K562 (cell line): ENCODE measurements around the gene SCN7A. TPM values are rescaled to one million over a fixed set of nuclear protein-coding genes. Genes with fewer than 3 reads are reported as not detected.

ENCODE experiments used
- ARID1B ChIP-seq: fragments of 450-650 bp; IDR thresholded peaks from 2 replicates; pipeline ENCODE4 v1.6.1; 2016; ENCODE audit warnings: antibody characterized with exemption, mild to moderate bottlenecking, inconsistent platforms
- ATF1 ChIP-seq, 2 experiments: fragments of 450-650 bp in 1 of 2; IDR thresholded peaks; 2 replicates each; pipeline ENCODE4 v1.6.1; 2016; ENCODE audit warnings: missing compliant biosample characterization in 1 of 2, missing genetic modification characterization in 1 of 2
- CSDE1 ChIP-seq, 2 experiments: fragments of 450-650 bp; IDR thresholded peaks; 2 replicates each; pipeline ENCODE4 v1.6.1; 2016; ENCODE audit warnings: mild to moderate bottlenecking in 1 of 2
- CXXC5 ChIP-seq: fragments of 250-450 bp; sonication (Bioruptor Pico); IDR thresholded peaks from 2 replicates; pipeline ENCODE4 v1.8.0; 2022; ENCODE audit warnings: inconsistent platforms, mild to moderate bottlenecking, moderate library complexity
- GTF2B ChIP-seq: IDR thresholded peaks from 2 replicates; pipeline ENCODE4 v1.6.1; 2011; ENCODE audit not compliant: insufficient read length; ENCODE audit errors: extremely low read depth
- HLTF ChIP-seq: fragments of 450-650 bp; IDR thresholded peaks from 2 replicates; pipeline ENCODE4 v1.6.1; 2016
- JUN ChIP-seq, 2 experiments: sonication (generic) in 1 of 2; formaldehyde crosslinking in 1 of 2; IDR thresholded peaks; 2 replicates each; pipeline versions ENCODE4 v1.6.1 to v1.8.0; 2012 to 2022; ENCODE audit warnings: borderline replicate concordance in 2 of 2, mild to moderate bottlenecking in 2 of 2, improper control_type of control experiment in 1 of 2, low read depth in 1 of 2, low read length in 1 of 2, missing genetic modification reagents in 1 of 2
- MECOM ChIP-seq: fragments of 250-450 bp; sonication (Bioruptor Pico); IDR thresholded peaks from 2 replicates; pipeline ENCODE4 v1.8.0; 2022; ENCODE audit warnings: inconsistent platforms
- NBN ChIP-seq: fragments of 450-650 bp; IDR thresholded peaks from 2 replicates; pipeline ENCODE4 v1.6.1; 2016; ENCODE audit warnings: low read depth, mild to moderate bottlenecking
- ZBED1 ChIP-seq: IDR thresholded peaks from 2 replicates; pipeline ENCODE4 v1.6.1; 2014
- ZC3H11A ChIP-seq: IDR thresholded peaks from 2 replicates; pipeline ENCODE4 v1.6.1; 2012; ENCODE audit warnings: low read depth, low read length, improper control_type of control experiment
- ZNF133 ChIP-seq: fragments of 250-450 bp; sonication (Bioruptor Pico); IDR thresholded peaks from 2 replicates; pipeline ENCODE4 v1.4.0; 2020; ENCODE audit warnings: mild to moderate bottlenecking
- ZNF263 ChIP-seq: sonication (generic); formaldehyde crosslinking; IDR thresholded peaks from 2 replicates; pipeline ENCODE4 v1.8.0; 2022; ENCODE audit warnings: mild to moderate bottlenecking, missing genetic modification reagents, borderline replicate concordance
- ZNF280B ChIP-seq: fragments of 250-450 bp; sonication (Bioruptor Pico); IDR thresholded peaks from 2 replicates; pipeline ENCODE4 v1.5.1; 2021; ENCODE audit warnings: mild to moderate bottlenecking
- ZNF695 ChIP-seq: fragments of 450-650 bp; formaldehyde crosslinking; IDR thresholded peaks from 2 replicates; pipeline ENCODE4 v1.4.0; 2020; ENCODE audit warnings: mild to moderate bottlenecking, moderate library complexity
- ZNF79 ChIP-seq: fragments of 250-450 bp; sonication (Bioruptor Pico); IDR thresholded peaks from 2 replicates; pipeline ENCODE4 v1.4.0; 2020; ENCODE audit warnings: low read depth, mild to moderate bottlenecking, moderate library complexity
- polyA plus RNA-seq, 8 experiments: library from polyadenylated mRNA; depleted of rRNA in 4 of 8; stranded (reverse) in 5 of 8; unstranded in 3 of 8; fragments of >200 nt; fragmentation: Nextera tagmentation in 2 of 8; fragmentation: Illumina TruSeq in 1 of 8; extraction: Ambion mirVana in 2 of 8; extraction: Trizol in 1 of 8; gene quantifications; 2 replicates each; pipeline versions ENCODE4 v1.2.1 to v1.2.3, GENCODE V29; 2011 to 2014; ENCODE audit warnings: inconsistent platforms in 1 of 8, missing spikeins in 1 of 8
- total RNA-seq, 7 experiments: library from RNA; depleted of rRNA in 6 of 7; stranded (reverse); fragments of >200 nt in 6 of 7; fragmentation: Illumina TruSeq in 2 of 7; extraction: Trizol in 2 of 7; gene quantifications; 2 replicates each; pipeline versions ENCODE4 v1.2.1 to v1.2.3, GENCODE V29; 2011 to 2021; ENCODE audit warnings: low replicate concordance in 1 of 7
- TF ChIP-seq, protein P1 (sequence below), 2 experiments: fragments of 450-650 bp in 1 of 2; IDR thresholded peaks; 2 replicates each; pipeline ENCODE4 v1.6.1; 2011 to 2017; ENCODE audit warnings: low read depth in 2 of 2, antibody characterized with exemption in 1 of 2, borderline replicate concordance in 1 of 2, low read length in 1 of 2, mild to moderate bottlenecking in 1 of 2, mixed read lengths in 1 of 2; ENCODE audit not compliant: control insufficient read depth in 1 of 2
- TF ChIP-seq, protein P2 (sequence below): fragments of 250-450 bp; sonication (Bioruptor Pico); IDR thresholded peaks from 2 replicates; pipeline ENCODE4 v1.5.0; 2021; ENCODE audit warnings: mild to moderate bottlenecking, borderline replicate concordance

Gene SCN7A
- total and polyA plus RNA-seq, 9 of the 15 experiments (the other 6 are each of a cell fraction or from before 2014, with no cell fraction given) = under 0.01 to 0.05 (median 0.03) TPM; not detected in 3

DNA sequence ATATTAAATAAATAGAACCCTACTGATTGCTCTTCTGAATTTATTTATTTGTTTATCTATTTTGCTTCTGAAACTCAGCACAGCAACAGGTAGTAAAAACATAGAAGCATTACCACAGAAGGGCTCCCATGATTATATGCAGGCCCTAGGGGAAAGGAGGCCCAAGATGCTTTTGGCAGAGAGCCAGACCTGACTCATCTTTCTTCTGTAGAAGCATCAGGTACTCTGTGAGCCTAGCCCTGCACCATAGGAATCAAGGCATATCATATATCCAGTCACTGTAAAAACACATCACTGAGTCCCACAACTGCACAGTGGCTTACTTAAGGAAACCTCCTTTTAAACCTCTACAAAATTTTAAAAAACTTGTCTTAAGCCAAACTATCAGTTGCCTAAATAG, 120.1 kb downstream of the SCN7A start (continued):
- TF ChIP-seq ZC3H11A (no peak), MECOM (CRISPR knock-in tag) (peak; percentile 80), GTF2B (no peak), ZBED1 (no peak), ZNF79 (no peak), ARID1B (peak; percentile 34), CSDE1 (IDR thresholded peaks at IDR 0.05) (no peak), JUN (IDR thresholded peaks at IDR 0.05; ENCODE audit: borderline replicate concordance, low read depth, low read length) (peak; percentile 40; the same call in 1 of the 2 replicates), JUN (CRISPR knock-in tag; IDR thresholded peaks at IDR 0.05; ENCODE audit: borderline replicate concordance) (no peak), ZNF133 (CRISPR knock-in tag) (no peak), ZNF695 (CRISPR knock-in tag) (no peak), HLTF (no peak), NBN (0 out of 2 replicates have a peak, but pooled peaks have one; percentile 19), ZNF280B (CRISPR knock-in tag) (no peak), ZNF263 (CRISPR knock-in tag) (no peak), ATF1 (CRISPR knock-in tag; IDR thresholded peaks at IDR 0.05) (no peak), ATF1 (tag; IDR thresholded peaks at IDR 0.05) (no peak), CXXC5 (no peak)
- TF ChIP-seq, protein P1, sequence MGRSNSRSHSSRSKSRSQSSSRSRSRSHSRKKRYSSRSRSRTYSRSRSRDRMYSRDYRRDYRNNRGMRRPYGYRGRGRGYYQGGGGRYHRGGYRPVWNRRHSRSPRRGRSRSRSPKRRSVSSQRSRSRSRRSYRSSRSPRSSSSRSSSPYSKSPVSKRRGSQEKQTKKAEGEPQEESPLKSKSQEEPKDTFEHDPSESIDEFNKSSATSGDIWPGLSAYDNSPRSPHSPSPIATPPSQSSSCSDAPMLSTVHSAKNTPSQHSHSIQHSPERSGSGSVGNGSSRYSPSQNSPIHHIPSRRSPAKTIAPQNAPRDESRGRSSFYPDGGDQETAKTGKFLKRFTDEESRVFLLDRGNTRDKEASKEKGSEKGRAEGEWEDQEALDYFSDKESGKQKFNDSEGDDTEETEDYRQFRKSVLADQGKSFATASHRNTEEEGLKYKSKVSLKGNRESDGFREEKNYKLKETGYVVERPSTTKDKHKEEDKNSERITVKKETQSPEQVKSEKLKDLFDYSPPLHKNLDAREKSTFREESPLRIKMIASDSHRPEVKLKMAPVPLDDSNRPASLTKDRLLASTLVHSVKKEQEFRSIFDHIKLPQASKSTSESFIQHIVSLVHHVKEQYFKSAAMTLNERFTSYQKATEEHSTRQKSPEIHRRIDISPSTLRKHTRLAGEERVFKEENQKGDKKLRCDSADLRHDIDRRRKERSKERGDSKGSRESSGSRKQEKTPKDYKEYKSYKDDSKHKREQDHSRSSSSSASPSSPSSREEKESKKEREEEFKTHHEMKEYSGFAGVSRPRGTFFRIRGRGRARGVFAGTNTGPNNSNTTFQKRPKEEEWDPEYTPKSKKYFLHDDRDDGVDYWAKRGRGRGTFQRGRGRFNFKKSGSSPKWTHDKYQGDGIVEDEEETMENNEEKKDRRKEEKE (IDR thresholded peaks at IDR 0.05; ENCODE audit: borderline replicate concordance in 1 of 2, control insufficient read depth in 1 of 2, low read depth in 2 of 2, low read length in 1 of 2) = no peak
- TF ChIP-seq, protein P2, sequence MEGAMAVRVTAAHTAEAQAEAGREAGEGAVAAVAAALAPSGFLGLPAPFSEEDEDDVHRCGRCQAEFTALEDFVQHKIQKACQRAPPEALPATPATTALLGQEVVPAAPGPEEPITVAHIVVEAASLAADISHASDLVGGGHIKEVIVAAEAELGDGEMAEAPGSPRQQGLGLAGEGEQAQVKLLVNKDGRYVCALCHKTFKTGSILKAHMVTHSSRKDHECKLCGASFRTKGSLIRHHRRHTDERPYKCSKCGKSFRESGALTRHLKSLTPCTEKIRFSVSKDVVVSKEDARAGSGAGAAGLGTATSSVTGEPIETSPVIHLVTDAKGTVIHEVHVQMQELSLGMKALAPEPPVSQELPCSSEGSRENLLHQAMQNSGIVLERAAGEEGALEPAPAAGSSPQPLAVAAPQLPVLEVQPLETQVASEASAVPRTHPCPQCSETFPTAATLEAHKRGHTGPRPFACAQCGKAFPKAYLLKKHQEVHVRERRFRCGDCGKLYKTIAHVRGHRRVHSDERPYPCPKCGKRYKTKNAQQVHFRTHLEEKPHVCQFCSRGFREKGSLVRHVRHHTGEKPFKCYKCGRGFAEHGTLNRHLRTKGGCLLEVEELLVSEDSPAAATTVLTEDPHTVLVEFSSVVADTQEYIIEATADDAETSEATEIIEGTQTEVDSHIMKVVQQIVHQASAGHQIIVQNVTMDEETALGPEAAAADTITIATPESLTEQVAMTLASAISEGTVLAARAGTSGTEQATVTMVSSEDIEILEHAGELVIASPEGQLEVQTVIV (CRISPR knock-in tag) = no peak
